ENCODE measurements around the gene ABLIM2. TPM values are rescaled to one million over a fixed set of nuclear protein-coding genes. Genes with fewer than 3 reads are reported as not detected.

The ABLIM2 gene
- total and polyA plus RNA-seq, 5 donors from 2014 or later, result 0.88 to 2.0 (median 1.2) TPM

DNA sequence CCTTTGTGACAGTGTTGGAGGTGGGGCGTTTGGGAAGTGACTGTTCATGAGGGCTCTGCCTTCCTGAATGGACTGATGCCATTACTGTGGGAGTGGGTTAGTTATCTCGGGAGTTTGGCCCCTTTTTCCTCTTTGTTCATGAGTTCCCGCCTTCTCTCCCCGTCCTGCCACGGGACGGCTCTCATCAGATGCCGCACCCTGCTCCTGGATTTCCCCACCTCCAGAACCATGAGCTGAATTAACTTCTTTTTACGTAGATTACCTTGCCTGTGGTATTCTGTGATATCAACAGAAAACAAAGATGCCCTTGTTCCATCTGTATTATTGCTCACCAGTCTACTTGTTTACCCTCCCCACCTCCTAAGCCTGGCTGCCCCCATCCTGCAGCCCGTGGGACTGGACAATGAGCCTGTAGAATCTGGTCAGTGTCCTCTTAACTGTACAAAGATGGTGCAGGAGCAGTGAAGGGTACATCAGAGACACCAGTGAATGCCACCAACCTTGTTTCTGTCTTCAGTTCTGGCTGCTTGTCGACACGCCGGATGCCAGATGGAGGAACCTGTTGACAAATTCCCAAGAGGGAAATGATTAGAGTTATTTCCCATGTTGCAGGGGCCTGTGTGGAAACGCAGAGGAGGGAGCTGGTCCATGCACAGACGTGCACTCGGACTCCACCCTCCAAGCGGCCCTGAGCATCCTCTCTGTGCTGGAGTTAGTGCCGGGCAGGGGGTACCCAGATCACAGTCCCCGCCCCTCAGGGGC is 104.7 kb downstream of the ABLIM2 start:
- Histone ChIP-seq H3K4me3 (ENCODE audit: low read depth, low read length) (no peak overlapping the region), H3K36me3 (ENCODE audit: control insufficient read depth, insufficient read depth, low read length) (no peaks in the 10 kb centered on the region), H3K4me1 (ENCODE audit: control insufficient read depth, insufficient read depth, low read length, poor library complexity, severe bottlenecking) (no peaks in the 10 kb centered on the region), H3K27ac (ENCODE audit: insufficient read depth, low read length, poor library complexity, severe bottlenecking) (no peak overlapping the region), H3K9me3 (ENCODE audit: control insufficient read depth in 2 of 2, low read length in 2 of 2) (peaks cover 2 to 9% of the 10 kb centered on the region in 2 experiments), H3K27me3 (ENCODE audit: control insufficient read depth, insufficient read depth, low read length) (no peaks in the 10 kb centered on the region)
- ATAC-seq (ENCODE audit: low read depth in 2 of 2), result no peak
- peaks cover 11% of the 10 kb centered on the region for H3K36me3 Mint-ChIP-seq
- peaks cover 0 to 8% (median 0%) of the 10 kb centered on the region in 7 donors for H3K9me3 Mint-ChIP-seq
- H3K4me3 Mint-ChIP-seq, result no peak overlapping the region
- no peak for DNase-seq
- no peaks in the 10 kb centered on the region for H3K4me1 Mint-ChIP-seq
- H3K27ac Mint-ChIP-seq, result peak overlapping the region in 1 of 3 donors; percentile 63
- H3K27me3 Mint-ChIP-seq, result peaks cover 3% of the 10 kb centered on the region

DNA sequence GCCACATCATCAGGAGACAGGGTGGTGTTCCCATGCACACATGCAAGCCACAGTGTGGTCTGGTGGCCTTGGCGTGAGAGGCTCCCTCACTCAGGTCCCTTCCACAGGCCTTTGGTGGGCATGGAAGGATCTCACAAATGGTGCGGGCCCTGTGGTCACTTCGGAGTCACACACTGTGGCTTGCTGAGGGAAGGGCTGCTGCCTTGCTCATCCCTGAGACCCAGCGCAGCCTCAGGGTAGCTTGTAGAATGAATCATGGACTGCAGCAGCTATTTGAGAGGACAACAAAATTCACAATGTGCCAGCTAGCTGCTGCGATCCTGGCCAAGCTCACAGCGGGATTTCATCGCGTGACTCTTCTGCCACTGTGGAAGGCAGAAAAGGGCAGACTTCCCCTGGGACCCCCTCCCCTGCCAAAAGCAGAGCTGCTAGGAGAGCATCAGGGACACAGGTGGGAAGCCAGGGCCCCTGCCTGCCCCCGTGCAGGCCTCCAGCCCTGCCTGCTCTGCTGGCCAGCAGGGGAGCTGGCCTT is 106.4 kb downstream of the ABLIM2 start:
- H3K4me1 Mint-ChIP-seq, result no peaks in the 10 kb centered on the region
- no peak overlapping the region for H3K4me3 ChIP-seq (ENCODE audit: low read depth, low read length)
- ATAC-seq (ENCODE audit: low read depth in 2 of 2) (no peak), DNase-seq (no peak)
- peaks cover 4% of the 10 kb centered on the region for H3K36me3 Mint-ChIP-seq
- H3K4me3 Mint-ChIP-seq, result peak overlapping the region in 1 of 4 donors; percentile 43
- H3K9me3 ChIP-seq (ENCODE audit: control insufficient read depth in 2 of 2, low read length in 2 of 2), result peaks cover 2 to 9% of the 10 kb centered on the region in 2 experiments
- peaks cover 0 to 8% (median 0%) of the 10 kb centered on the region in 7 donors for H3K9me3 Mint-ChIP-seq
- no peaks in the 10 kb centered on the region for H3K27me3 ChIP-seq (ENCODE audit: control insufficient read depth, insufficient read depth, low read length)
- no peaks in the 10 kb centered on the region for H3K4me1 ChIP-seq (ENCODE audit: control insufficient read depth, insufficient read depth, low read length, poor library complexity, severe bottlenecking)
- H3K27ac ChIP-seq (ENCODE audit: insufficient read depth, low read length, poor library complexity, severe bottlenecking), result no peak overlapping the region
- H3K27me3 Mint-ChIP-seq, result no peaks in the 10 kb centered on the region
- no peaks in the 10 kb centered on the region for H3K36me3 ChIP-seq (ENCODE audit: control insufficient read depth, insufficient read depth, low read length)
- no peak overlapping the region for H3K27ac Mint-ChIP-seq

DNA sequence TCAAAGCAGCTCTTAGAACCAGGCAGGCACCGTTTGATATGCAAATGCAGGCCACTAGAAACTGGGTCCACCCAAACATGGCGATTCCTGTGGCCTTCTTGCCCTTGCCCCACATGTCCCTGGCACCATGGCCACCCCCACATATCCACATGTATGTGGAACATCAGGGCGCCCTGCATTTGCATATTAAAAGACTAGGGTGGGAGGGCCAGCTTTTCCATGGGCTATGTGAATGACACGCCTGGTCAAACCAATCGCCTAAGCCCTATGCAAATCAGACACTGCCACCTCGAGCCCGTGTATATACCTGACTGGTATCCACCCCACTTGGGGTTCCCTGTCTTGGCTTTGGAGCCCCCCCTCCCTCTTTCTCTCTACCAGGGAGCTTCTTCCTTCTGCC is 107.0 kb downstream of the ABLIM2 start:
- ATAC-seq (ENCODE audit: low read depth in 2 of 2) (no peak), DNase-seq (no peak)
- H3K4me3 ChIP-seq (ENCODE audit: low read depth, low read length), result no peak overlapping the region
- Mint-ChIP-seq H3K9me3 (peaks cover 0 to 8% (median 0%) of the 10 kb centered on the region in 7 donors), H3K36me3 (peaks cover 4% of the 10 kb centered on the region), H3K27me3 (no peaks in the 10 kb centered on the region), H3K27ac (no peak overlapping the region), H3K4me1 (no peaks in the 10 kb centered on the region), H3K4me3 (no peak overlapping the region)
- H3K36me3 ChIP-seq (ENCODE audit: control insufficient read depth, insufficient read depth, low read length), result no peaks in the 10 kb centered on the region
- no peaks in the 10 kb centered on the region for H3K27me3 ChIP-seq (ENCODE audit: control insufficient read depth, insufficient read depth, low read length)
- H3K27ac ChIP-seq (ENCODE audit: insufficient read depth, low read length, poor library complexity, severe bottlenecking), result no peak overlapping the region
- H3K4me1 ChIP-seq (ENCODE audit: control insufficient read depth, insufficient read depth, low read length, poor library complexity, severe bottlenecking), result no peaks in the 10 kb centered on the region
- H3K9me3 ChIP-seq (ENCODE audit: control insufficient read depth in 2 of 2, low read length in 2 of 2), result peaks cover 2 to 9% of the 10 kb centered on the region in 2 experiments

GRCh38 chr4:8050555-8051206 is 107.9 kb downstream of the ABLIM2 start:
- Histone ChIP-seq H3K4me1 (ENCODE audit: control insufficient read depth, insufficient read depth, low read length, poor library complexity, severe bottlenecking) (no peaks in the 10 kb centered on the region), H3K36me3 (ENCODE audit: control insufficient read depth, insufficient read depth, low read length) (no peaks in the 10 kb centered on the region), H3K4me3 (ENCODE audit: low read depth, low read length) (no peak overlapping the region), H3K27me3 (ENCODE audit: control insufficient read depth, insufficient read depth, low read length) (no peaks in the 10 kb centered on the region), H3K9me3 (ENCODE audit: control insufficient read depth in 2 of 2, low read length in 2 of 2) (peaks cover 2 to 9% of the 10 kb centered on the region in 2 experiments), H3K27ac (ENCODE audit: insufficient read depth, low read length, poor library complexity, severe bottlenecking) (no peak overlapping the region)
- Mint-ChIP-seq H3K4me1 (no peaks in the 10 kb centered on the region), H3K9me3 (peaks cover 0 to 8% (median 0%) of the 10 kb centered on the region in 7 donors), H3K27ac (no peak overlapping the region), H3K4me3 (no peak overlapping the region), H3K36me3 (peaks cover 4% of the 10 kb centered on the region), H3K27me3 (no peaks in the 10 kb centered on the region)
- ATAC-seq (ENCODE audit: low read depth in 2 of 2) (no peak), DNase-seq (no peak)

DNA sequence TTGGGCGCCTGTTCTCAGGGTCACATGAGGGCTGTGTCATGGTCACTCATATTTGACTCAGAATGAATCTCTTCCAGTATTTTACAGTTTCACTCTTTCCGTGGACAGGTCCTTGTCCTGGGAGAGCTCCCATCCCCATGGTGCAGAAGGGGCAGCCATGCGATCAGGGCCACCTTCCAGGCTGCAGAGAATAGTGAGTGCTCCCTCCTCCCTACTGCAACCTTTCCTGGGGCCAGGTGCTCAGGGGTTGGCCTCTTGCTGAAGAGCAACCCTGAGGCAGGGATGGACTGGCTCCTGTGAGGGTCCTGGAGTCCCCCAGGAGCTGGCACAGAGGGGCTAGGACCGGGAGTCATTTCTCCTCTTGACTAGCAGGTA is 108.4 kb downstream of the ABLIM2 start:
- DNase-seq, result no peak
- Mint-ChIP-seq H3K4me3 (no peak overlapping the region), H3K27me3 (no peaks in the 10 kb centered on the region), H3K27ac (no peak overlapping the region), H3K4me1 (no peaks in the 10 kb centered on the region), H3K9me3 (peaks cover 0 to 5% (median 0%) of the 10 kb centered on the region in 7 donors), H3K36me3 (peaks cover 4% of the 10 kb centered on the region)
- Histone ChIP-seq H3K36me3 (ENCODE audit: control insufficient read depth, insufficient read depth, low read length) (no peaks in the 10 kb centered on the region), H3K4me3 (ENCODE audit: low read depth, low read length) (no peak overlapping the region), H3K4me1 (ENCODE audit: control insufficient read depth, insufficient read depth, low read length, poor library complexity, severe bottlenecking) (no peaks in the 10 kb centered on the region), H3K9me3 (ENCODE audit: control insufficient read depth in 2 of 2, low read length in 2 of 2) (peaks cover 2 to 5% of the 10 kb centered on the region in 2 experiments), H3K27me3 (ENCODE audit: control insufficient read depth, insufficient read depth, low read length) (no peaks in the 10 kb centered on the region), H3K27ac (ENCODE audit: insufficient read depth, low read length, poor library complexity, severe bottlenecking) (no peak overlapping the region)
- no peak for ATAC-seq (ENCODE audit: low read depth in 2 of 2)

GRCh38 chr4:8048856-8049676 is 109.5 kb downstream of the ABLIM2 start:
- Histone ChIP-seq H3K9me3 (ENCODE audit: control insufficient read depth in 2 of 2, low read length in 2 of 2) (no peaks in the 10 kb centered on the region), H3K4me3 (ENCODE audit: low read depth, low read length) (no peak overlapping the region), H3K4me1 (ENCODE audit: control insufficient read depth, insufficient read depth, low read length, poor library complexity, severe bottlenecking) (no peaks in the 10 kb centered on the region), H3K27me3 (ENCODE audit: control insufficient read depth, insufficient read depth, low read length) (no peaks in the 10 kb centered on the region), H3K36me3 (ENCODE audit: control insufficient read depth, insufficient read depth, low read length) (no peaks in the 10 kb centered on the region), H3K27ac (ENCODE audit: insufficient read depth, low read length, poor library complexity, severe bottlenecking) (no peak overlapping the region)
- DNase-seq (no peak), ATAC-seq (ENCODE audit: low read depth in 2 of 2) (no peak)
- H3K36me3 Mint-ChIP-seq, result peaks cover 6% of the 10 kb centered on the region
- no peaks in the 10 kb centered on the region for H3K27me3 Mint-ChIP-seq
- H3K4me3 Mint-ChIP-seq, result no peak overlapping the region
- no peaks in the 10 kb centered on the region for H3K4me1 Mint-ChIP-seq
- H3K9me3 Mint-ChIP-seq, result no peaks in the 10 kb centered on the region
- H3K27ac Mint-ChIP-seq, result no peak overlapping the region

DNA sequence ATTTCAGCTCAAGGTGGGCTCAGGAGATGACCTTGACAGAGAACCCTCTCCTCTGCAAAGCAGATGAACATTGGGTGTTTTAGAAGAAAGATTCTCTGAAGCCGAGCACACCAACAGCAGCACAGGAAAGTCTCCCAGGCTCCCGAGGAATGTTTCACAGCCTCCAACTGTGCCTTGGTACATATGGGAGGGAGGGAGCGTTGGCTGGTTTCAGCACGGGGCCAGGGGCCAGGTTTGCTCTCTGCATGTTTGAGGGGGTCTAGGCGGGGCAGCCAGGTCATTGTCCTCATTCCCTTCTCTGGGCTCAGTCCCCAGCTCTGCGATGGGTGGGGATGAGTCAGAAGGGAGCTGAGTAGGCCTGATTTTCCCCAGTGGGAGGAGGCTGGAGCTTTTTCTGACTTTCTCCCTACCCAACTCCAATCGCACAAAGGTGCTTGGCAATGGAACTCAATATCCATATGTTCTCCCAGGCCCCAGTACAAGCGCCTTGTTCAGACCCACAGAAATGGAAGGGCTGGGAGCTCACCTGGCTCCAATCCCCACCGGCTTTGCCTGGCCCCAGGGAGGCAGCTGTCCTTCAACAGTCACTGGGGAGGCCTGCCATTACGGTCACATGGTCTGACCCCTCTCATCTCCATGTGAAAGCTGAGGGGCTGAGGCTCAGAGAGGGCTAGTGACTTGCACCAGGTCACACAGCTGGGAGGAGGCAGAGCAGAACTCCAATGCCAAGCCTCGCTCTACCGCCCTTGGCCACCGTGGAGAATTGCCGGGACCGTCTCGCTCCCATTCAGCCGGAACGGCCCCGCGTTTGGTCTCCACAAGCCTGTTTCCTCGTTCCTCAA is 110.6 kb downstream of the ABLIM2 start:
- Mint-ChIP-seq H3K4me1 (no peaks in the 10 kb centered on the region), H3K27ac (no peak overlapping the region), H3K9me3 (no peaks in the 10 kb centered on the region), H3K36me3 (peaks cover 3% of the 10 kb centered on the region), H3K4me3 (no peak overlapping the region), H3K27me3 (no peaks in the 10 kb centered on the region)
- ATAC-seq (ENCODE audit: low read depth in 2 of 2) (no peak), DNase-seq (no peak)
- no peaks in the 10 kb centered on the region for H3K36me3 ChIP-seq (ENCODE audit: control insufficient read depth, insufficient read depth, low read length)
- H3K27ac ChIP-seq (ENCODE audit: insufficient read depth, low read length, poor library complexity, severe bottlenecking), result no peak overlapping the region
- H3K4me3 ChIP-seq (ENCODE audit: low read depth, low read length), result no peak overlapping the region
- H3K9me3 ChIP-seq (ENCODE audit: control insufficient read depth in 2 of 2, low read length in 2 of 2), result no peaks in the 10 kb centered on the region
- no peaks in the 10 kb centered on the region for H3K27me3 ChIP-seq (ENCODE audit: control insufficient read depth, insufficient read depth, low read length)
- no peaks in the 10 kb centered on the region for H3K4me1 ChIP-seq (ENCODE audit: control insufficient read depth, insufficient read depth, low read length, poor library complexity, severe bottlenecking)

All from CD4-positive, CD25-positive, alpha-beta regulatory T cell (primary cell).